ENCODE measurements around the gene CCL1.

DNA sequence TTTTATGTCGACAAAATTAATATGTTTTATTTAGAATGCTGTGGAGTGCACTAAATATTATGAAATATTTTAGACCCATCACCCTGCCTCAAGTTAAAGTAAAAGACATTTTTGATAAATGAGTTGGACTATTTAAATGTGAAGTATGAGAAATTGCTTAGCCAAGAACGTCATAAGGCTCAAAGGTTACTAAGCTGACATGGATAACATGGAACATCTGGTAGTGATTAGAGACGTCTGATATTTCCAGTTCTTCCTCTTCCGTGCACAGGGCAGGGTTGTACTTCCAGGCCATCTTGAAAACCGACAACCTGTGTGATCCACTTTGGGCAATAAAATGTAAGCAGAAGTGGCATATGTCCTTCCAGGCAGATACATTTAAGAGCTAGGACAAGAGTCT is 51.0 kb downstream of the CCL1 start:
- TF ChIP-seq CTCF (IDR thresholded peaks at IDR 0.05; ENCODE audit: low read depth, low read length, missing input control) (no peak), RAD21 (IDR thresholded peaks at IDR 0.05) (no peak)
